Body of pancreas (tissue), 4 donors: ENCODE results near the gene CACNA1C.

ENCODE experiments used
- CTCF ChIP-seq, 7 experiments: fragments of 450-650 bp in 4 of 7; fragments of 200-600 bp in 3 of 7; sonication (generic) in 3 of 7; IDR thresholded peaks; one replicate each; pipeline ENCODE4 v1.5.1; 2016 to 2019; ENCODE audit warnings: antibody characterized with exemption in 7 of 7
- POLR2A ChIP-seq, 3 donors: fragments of 450-650 bp; IDR thresholded peaks; one replicate each; pipeline ENCODE4 v1.6.1; 2016; ENCODE audit warnings: antibody characterized with exemption in 3 of 3, mild to moderate bottlenecking in 2 of 3

- TF ChIP-seq CTCF (IDR thresholded peaks at IDR 0.05): no peak
- no peak for TF ChIP-seq POLR2A (IDR thresholded peaks at IDR 0.05)
These were observed 397.8 kb downstream of the CACNA1C start for GRCh38 chr12:2450553-2450952.
